ENCODE results near the gene NTM.

DNA sequence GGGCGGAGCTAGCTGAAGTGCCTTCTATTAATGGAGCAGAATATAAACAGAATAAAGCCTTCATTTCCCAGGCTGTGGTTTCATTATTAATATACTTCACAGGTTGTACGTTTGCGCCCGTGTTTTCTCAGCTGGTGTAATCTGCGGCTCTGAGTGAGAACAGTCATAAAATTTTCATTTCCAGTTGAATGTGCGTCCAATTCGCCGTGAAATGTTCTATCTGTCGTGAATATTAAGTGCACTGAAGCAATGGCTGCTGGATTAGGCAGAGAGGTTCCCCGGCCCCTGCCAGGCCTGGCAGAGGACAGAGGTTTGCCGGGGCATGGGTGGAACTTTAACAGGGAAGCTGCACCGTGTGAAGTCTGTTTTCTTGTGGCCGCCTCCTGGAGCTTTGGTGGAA is 874.4 kb downstream of the NTM start:
- TF ChIP-seq POLR2A (IDR thresholded peaks at IDR 0.05; ENCODE audit: control extremely low read depth in 1 of 2, low read depth in 2 of 2, low read length in 2 of 2) (no peak), EZH2 (IDR thresholded peaks at IDR 0.05; ENCODE audit: low read depth, low read length, severe bottlenecking) (no peak), CHD2 (IDR thresholded peaks at IDR 0.05; ENCODE audit: low read length) (no peak), EP300 (IDR thresholded peaks at IDR 0.05; ENCODE audit: borderline replicate concordance in 1 of 2, low read depth in 2 of 2, low read length in 2 of 2) (no peak), HDAC2 (IDR thresholded peaks at IDR 0.05; ENCODE audit: borderline replicate concordance in 1 of 2, low read depth in 2 of 2, low read length in 2 of 2) (no peak)
- TF ChIP-seq, protein P1, sequence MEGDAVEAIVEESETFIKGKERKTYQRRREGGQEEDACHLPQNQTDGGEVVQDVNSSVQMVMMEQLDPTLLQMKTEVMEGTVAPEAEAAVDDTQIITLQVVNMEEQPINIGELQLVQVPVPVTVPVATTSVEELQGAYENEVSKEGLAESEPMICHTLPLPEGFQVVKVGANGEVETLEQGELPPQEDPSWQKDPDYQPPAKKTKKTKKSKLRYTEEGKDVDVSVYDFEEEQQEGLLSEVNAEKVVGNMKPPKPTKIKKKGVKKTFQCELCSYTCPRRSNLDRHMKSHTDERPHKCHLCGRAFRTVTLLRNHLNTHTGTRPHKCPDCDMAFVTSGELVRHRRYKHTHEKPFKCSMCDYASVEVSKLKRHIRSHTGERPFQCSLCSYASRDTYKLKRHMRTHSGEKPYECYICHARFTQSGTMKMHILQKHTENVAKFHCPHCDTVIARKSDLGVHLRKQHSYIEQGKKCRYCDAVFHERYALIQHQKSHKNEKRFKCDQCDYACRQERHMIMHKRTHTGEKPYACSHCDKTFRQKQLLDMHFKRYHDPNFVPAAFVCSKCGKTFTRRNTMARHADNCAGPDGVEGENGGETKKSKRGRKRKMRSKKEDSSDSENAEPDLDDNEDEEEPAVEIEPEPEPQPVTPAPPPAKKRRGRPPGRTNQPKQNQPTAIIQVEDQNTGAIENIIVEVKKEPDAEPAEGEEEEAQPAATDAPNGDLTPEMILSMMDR (IDR thresholded peaks at IDR 0.05; ENCODE audit: control extremely low read depth in 1 of 3, insufficient read depth in 1 of 3, low read depth in 1 of 3, low read length in 3 of 3) = no peak
